Transverse colon (tissue), 4 donors: ENCODE data around the gene LHX3. TPM values are rescaled to one million over a fixed set of nuclear protein-coding genes. Genes with fewer than 3 reads are reported as not detected.

Experiments
- DNase-seq: peaks from one replicate; pipeline ENCODE4 v3.0.0-alpha.2; 2019
- H3K27ac ChIP-seq, 4 donors: fragments of 200-600 bp; sonication (generic); 2 replicates each; pipeline ENCODE4 v1.5.1; 2016 to 2018; ENCODE audit warnings: inconsistent platforms in 4 of 4
- H3K27me3 ChIP-seq: fragments of 200-600 bp; sonication (generic); 2 replicates; pipeline ENCODE4 v1.5.1; 2017; ENCODE audit warnings: inconsistent platforms
- H3K36me3 ChIP-seq, 4 donors: fragments of 200-600 bp; sonication (generic); 2 replicates each; pipeline ENCODE4 v1.5.1; 2017 to 2019; ENCODE audit warnings: inconsistent platforms in 4 of 4
- H3K4me1 ChIP-seq, 4 donors: fragments of 200-600 bp; sonication (generic); 2 replicates each; pipeline ENCODE4 v1.5.1; 2017 to 2020; ENCODE audit warnings: inconsistent platforms in 4 of 4
- H3K4me3 ChIP-seq, 4 donors: fragments of 200-600 bp; sonication (generic); 1 replicate in 1 of 4; 2 replicates in 3 of 4; pipeline versions ENCODE4 v1.5.1 to v1.6.1; 2017 to 2019; ENCODE audit warnings: inconsistent platforms in 4 of 4
- H3K9me3 ChIP-seq, 2 donors: fragments of 200-600 bp; sonication (generic); 2 replicates each; pipeline ENCODE4 v1.5.1; 2017 to 2019; ENCODE audit warnings: inconsistent platforms in 2 of 2
- EP300 ChIP-seq: sonication (generic); formaldehyde crosslinking; IDR thresholded peaks from one replicate; pipeline ENCODE4 v1.6.1; 2017; ENCODE audit warnings: antibody characterized with exemption, low read depth
- POLR2A ChIP-seq: fragments of 450-650 bp; IDR thresholded peaks from one replicate; pipeline ENCODE4 v1.6.1; 2016; ENCODE audit warnings: antibody characterized with exemption, mild to moderate bottlenecking, moderate library complexity
- POLR2AphosphoS5 ChIP-seq, 3 donors: sonication (generic); formaldehyde crosslinking; IDR thresholded peaks; one replicate each; pipeline ENCODE4 v1.6.1; 2016; ENCODE audit warnings: antibody characterized with exemption in 3 of 3
- WGBS, 2 donors: methylation state at CpG; one replicate each; pipeline ENCODE4 v1.1.5; 2018; ENCODE audit warnings: low coverage in 1 of 2; 5-methylcytosine and 5-hydroxymethylcytosine counted together
- in situ Hi-C, 4 donors: fragments of 200-750 bp; cut with MboI; loops; one replicate each; pipeline versions ENCODE4 v1.15.0 to v1.15.1; 2017; ENCODE audit warnings: low sequenced_read_pairs in 3 of 4, low pct_ligation_motif_present in 1 of 4, low pct_unique_long_range_greater_than_20kb in 1 of 4
- intact Hi-C: fragments of 100-400 bp; cut with DNase I; formaldehyde crosslinking; loops from one replicate; pipeline ENCODE4 v1.15.1; 2023; ENCODE audit warnings: low total_unique reads
- total RNA-seq, 4 donors: library from RNA; depleted of rRNA; stranded (reverse); fragments of >200 nt; gene quantifications; one replicate each; pipeline ENCODE4 v1.1.0, GENCODE V29; 2016
- TF ChIP-seq, protein P1 (sequence below), 5 experiments: fragments of 200-600 bp in 3 of 5; fragments of 450-650 bp in 2 of 5; sonication (generic) in 3 of 5; IDR thresholded peaks; 1 replicate in 2 of 5; 2 replicates in 3 of 5; pipeline ENCODE4 v1.5.1; 2016 to 2017; ENCODE audit warnings: antibody characterized with exemption in 5 of 5, inconsistent platforms in 3 of 5, mild to moderate bottlenecking in 2 of 5, moderate library complexity in 1 of 5

Gene LHX3
- total RNA-seq, 4 donors from 2014 or later: not detected

DNA sequence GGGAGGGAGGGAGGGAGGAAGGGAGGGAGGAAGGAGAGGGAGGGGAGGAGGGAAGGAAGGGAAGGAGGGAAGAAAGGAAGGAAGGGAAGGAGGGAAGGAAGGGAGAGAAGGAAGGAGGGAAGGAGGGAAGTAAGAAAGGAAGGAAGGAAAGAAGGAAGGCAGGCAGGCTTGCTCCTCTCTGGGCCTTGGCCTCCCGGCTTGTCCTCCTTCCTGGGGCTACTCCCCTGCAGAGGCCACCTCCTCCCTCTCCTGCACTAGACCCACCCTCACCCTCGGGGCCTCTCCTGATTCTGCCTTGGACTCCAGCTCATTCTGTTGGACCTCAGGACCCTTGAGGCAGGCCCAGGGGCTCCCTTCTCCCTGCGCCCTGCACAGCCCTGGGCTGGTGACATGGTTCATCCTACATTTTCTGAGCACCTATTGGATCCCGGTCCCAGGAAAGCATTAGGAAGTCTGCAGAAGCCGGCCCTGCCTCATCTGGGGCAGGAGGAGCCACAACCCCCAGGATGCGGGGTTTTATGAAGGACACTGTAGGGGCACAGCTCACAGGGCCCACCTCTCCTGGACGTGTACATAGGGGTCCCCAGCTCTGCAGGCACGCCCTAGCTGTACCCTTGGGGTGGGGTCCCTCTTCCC, 23.0 kb downstream of the LHX3 start:
- no peak overlapping the region for H3K27ac ChIP-seq
- 58% methylated on average over 8 of the region's 8 CpGs; no CpG with 5 or more reads in 1 of the 2 donors for WGBS, 2 donors
- H3K36me3 ChIP-seq: no peaks in the 10 kb centered on the region
- no peak overlapping the region for H3K4me3 ChIP-seq
- H3K4me1 ChIP-seq: no peaks in the 10 kb centered on the region
- TF ChIP-seq POLR2AphosphoS5 (IDR thresholded peaks at IDR 0.05) (no peak), POLR2A (no peak), EP300 (no peak)
- TF ChIP-seq, protein P1, sequence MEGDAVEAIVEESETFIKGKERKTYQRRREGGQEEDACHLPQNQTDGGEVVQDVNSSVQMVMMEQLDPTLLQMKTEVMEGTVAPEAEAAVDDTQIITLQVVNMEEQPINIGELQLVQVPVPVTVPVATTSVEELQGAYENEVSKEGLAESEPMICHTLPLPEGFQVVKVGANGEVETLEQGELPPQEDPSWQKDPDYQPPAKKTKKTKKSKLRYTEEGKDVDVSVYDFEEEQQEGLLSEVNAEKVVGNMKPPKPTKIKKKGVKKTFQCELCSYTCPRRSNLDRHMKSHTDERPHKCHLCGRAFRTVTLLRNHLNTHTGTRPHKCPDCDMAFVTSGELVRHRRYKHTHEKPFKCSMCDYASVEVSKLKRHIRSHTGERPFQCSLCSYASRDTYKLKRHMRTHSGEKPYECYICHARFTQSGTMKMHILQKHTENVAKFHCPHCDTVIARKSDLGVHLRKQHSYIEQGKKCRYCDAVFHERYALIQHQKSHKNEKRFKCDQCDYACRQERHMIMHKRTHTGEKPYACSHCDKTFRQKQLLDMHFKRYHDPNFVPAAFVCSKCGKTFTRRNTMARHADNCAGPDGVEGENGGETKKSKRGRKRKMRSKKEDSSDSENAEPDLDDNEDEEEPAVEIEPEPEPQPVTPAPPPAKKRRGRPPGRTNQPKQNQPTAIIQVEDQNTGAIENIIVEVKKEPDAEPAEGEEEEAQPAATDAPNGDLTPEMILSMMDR (IDR thresholded peaks at IDR 0.05): no peak
- H3K9me3 ChIP-seq: no peaks in the 10 kb centered on the region
- H3K27me3 ChIP-seq: peaks cover 72% of the 10 kb centered on the region
- intact Hi-C loops: no loop called here
- in situ Hi-C loops: no loop called here
- no peak for DNase-seq

DNA sequence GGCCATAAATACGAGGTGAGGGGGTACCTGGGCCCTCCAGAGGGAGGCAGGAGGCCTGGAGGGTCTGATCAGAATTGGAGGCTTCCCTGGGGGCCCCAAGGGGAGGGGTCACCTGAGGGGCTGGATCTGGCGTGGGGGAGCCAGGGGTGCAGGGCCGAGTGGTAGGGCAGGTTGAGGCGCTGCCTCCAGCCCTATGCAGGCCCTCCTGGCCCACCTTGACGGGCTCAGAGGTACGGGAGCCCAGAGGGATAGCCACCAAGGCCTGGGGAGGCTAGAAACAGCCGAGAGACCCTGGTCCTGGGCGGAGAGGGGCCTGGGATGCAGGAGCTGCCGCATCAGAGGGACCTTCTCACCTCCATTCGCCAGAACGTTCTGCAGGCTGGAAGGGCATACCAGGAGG, 24.3 kb downstream of the LHX3 start:
- H3K27ac ChIP-seq: no peak overlapping the region
- in situ Hi-C loops: no loop called here
- H3K27me3 ChIP-seq: peaks cover 59% of the 10 kb centered on the region
- no peaks in the 10 kb centered on the region for H3K36me3 ChIP-seq
- intact Hi-C loops: no loop called here
- WGBS, 2 donors: 72% methylated on average over 11 of the region's 11 CpGs; no CpG with 5 or more reads in 1 of the 2 donors
- no peaks in the 10 kb centered on the region for H3K9me3 ChIP-seq
- no peak overlapping the region for H3K4me3 ChIP-seq
- H3K4me1 ChIP-seq: no peaks in the 10 kb centered on the region
- no peak for DNase-seq
- TF ChIP-seq POLR2AphosphoS5 (IDR thresholded peaks at IDR 0.05) (no peak), POLR2A (no peak), EP300 (no peak)
- TF ChIP-seq, protein P1 (IDR thresholded peaks at IDR 0.05): no peak

DNA sequence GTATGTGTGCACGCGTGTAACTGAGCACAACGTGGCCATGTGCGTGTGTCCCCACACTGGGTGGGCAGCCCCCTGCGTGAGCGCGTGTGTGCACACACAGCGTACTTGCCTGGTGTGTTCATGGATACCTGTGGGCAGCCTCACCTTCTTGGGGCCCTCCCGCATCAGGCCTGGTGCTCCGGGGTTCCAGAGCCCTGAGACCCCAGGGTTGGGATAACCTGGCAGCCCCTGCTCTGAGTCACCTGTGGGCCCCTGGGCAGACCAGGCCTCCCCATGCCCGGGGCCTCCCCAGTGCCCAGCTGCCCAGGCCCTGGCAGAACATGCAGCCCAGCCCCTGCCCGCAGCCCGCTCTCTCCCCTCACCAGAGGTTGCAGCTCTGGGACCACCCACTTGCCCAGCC, 25.2 kb downstream of the LHX3 start:
- no peak for DNase-seq
- Histone ChIP-seq H3K36me3 (no peaks in the 10 kb centered on the region), H3K9me3 (no peaks in the 10 kb centered on the region), H3K27me3 (peaks cover 51% of the 10 kb centered on the region), H3K4me1 (no peaks in the 10 kb centered on the region), H3K4me3 (no peak overlapping the region), H3K27ac (no peak overlapping the region)
- TF ChIP-seq EP300 (no peak), POLR2AphosphoS5 (IDR thresholded peaks at IDR 0.05) (no peak), POLR2A (no peak)
- TF ChIP-seq, protein P1 (IDR thresholded peaks at IDR 0.05): no peak
- WGBS, 2 donors: 91% methylated on average over 11 of the region's 13 CpGs; no CpG with 5 or more reads in 1 of the 2 donors
- intact Hi-C loops: no loop called here
- in situ Hi-C loops: loop anchor here in 1 of 4 donors (10.0 kb wide), 1 partner anchor 105 kb away; no protein-coding TSS in a partner anchor

DNA sequence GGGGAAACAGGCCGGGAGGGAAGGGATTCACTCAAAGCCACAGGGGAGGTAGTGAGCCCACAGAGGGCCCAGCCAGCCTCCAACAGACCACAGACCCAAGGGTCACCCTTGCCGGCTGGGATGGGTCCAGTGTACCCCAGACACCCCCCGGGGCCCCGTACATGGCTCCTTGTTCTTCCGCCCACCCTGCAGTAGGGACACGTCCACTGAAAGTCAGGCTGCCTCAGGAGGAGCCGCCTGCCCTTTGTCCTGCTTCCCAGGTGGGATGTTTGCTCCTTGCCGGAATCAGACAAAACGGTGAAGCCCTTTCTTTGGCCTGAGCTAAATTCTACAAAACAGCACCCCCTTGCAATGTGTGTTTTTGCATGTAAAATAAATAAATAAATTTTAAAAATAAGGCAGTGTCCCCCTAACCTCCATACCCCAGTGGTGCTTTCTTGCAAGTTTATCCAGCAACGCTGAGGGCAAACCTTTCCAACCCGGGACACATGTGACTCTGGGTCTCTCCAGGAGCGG, 25.8 kb downstream of the LHX3 start:
- TF ChIP-seq EP300 (no peak), POLR2A (no peak), POLR2AphosphoS5 (IDR thresholded peaks at IDR 0.05) (no peak)
- TF ChIP-seq, protein P1 (IDR thresholded peaks at IDR 0.05): no peak
- WGBS, 2 donors: 50 to 51% methylated on average over 3 to 9 of the region's 12 CpGs
- Histone ChIP-seq H3K9me3 (no peaks in the 10 kb centered on the region), H3K27ac (no peak overlapping the region), H3K4me3 (no peak overlapping the region), H3K27me3 (peaks cover 48% of the 10 kb centered on the region), H3K4me1 (no peaks in the 10 kb centered on the region), H3K36me3 (no peaks in the 10 kb centered on the region)
- DNase-seq: no peak
- in situ Hi-C loops (loop anchor here in 1 of 4 donors (10.0 kb wide), 1 partner anchor 106 kb away; no protein-coding TSS in a partner anchor), intact Hi-C loops (no loop called here)
